ENCODE data around the gene NCR3LG1.

The NCR3LG1 gene

DNA sequence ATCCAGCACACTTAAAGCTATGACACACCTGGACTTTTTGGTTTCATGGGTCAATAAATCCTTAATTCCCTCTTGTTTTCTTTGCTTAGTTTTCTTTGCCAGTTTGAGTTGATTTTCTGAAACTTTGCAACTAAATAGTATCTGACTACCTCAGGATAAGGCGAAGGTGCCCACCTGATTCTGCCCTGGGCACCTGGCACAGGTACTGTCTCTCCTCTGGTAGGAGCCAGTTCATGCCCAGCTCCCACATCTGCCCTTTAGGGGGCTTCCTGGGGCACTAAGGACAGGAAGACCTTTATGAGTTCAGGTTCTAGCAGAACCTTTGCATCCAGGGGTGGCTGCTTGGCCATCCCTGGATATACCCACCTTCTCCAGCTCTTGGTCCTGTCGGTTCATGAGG, 56.4 kb downstream of the NCR3LG1 start:
- H3K9me3 ChIP-seq (ENCODE audit: insufficient read depth, low read length, severe bottlenecking), result no peaks in the 10 kb centered on the region
- ATAC-seq (ENCODE audit: insufficient read depth, low read depth), result no peak
- no peak overlapping the region for H3K9ac ChIP-seq (ENCODE audit: low read depth, low read length)
- 0 out of 2 replicates have a peak overlapping the region, but pooled peaks have one; percentile 41 for H3K27ac ChIP-seq (ENCODE audit: low read length)
- no peak overlapping the region for H3K4me2 ChIP-seq (ENCODE audit: insufficient read depth, low read length)
- no peak overlapping the region for H2AFZ ChIP-seq (ENCODE audit: low read depth, low read length)
- H3K36me3 ChIP-seq (ENCODE audit: insufficient read depth, low read length), result no peaks in the 10 kb centered on the region
- no peaks in the 10 kb centered on the region for H3K27me3 ChIP-seq (ENCODE audit: insufficient read depth, low read length, poor library complexity)
- no peaks in the 10 kb centered on the region for H3K79me2 ChIP-seq (ENCODE audit: insufficient read depth, low read length)
- peaks cover 21% of the 10 kb centered on the region for H3K4me1 ChIP-seq (ENCODE audit: insufficient read depth, low read length)
- H4K20me1 ChIP-seq (ENCODE audit: insufficient read depth, low read length), result no peaks in the 10 kb centered on the region
- TF ChIP-seq EZH2 (IDR thresholded peaks at IDR 0.05; ENCODE audit: borderline replicate concordance, low read depth, low read length, severe bottlenecking), result no peak
- TF ChIP-seq, protein P1, sequence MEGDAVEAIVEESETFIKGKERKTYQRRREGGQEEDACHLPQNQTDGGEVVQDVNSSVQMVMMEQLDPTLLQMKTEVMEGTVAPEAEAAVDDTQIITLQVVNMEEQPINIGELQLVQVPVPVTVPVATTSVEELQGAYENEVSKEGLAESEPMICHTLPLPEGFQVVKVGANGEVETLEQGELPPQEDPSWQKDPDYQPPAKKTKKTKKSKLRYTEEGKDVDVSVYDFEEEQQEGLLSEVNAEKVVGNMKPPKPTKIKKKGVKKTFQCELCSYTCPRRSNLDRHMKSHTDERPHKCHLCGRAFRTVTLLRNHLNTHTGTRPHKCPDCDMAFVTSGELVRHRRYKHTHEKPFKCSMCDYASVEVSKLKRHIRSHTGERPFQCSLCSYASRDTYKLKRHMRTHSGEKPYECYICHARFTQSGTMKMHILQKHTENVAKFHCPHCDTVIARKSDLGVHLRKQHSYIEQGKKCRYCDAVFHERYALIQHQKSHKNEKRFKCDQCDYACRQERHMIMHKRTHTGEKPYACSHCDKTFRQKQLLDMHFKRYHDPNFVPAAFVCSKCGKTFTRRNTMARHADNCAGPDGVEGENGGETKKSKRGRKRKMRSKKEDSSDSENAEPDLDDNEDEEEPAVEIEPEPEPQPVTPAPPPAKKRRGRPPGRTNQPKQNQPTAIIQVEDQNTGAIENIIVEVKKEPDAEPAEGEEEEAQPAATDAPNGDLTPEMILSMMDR (IDR thresholded peaks at IDR 0.05; ENCODE audit: borderline replicate concordance, extremely low read depth, low read length, poor library complexity, severe bottlenecking), result no peak
- DNase-seq, result no peak
- H3K4me3 ChIP-seq (ENCODE audit: low read depth in 1 of 2, low read length in 2 of 2), result no peak overlapping the region

DNA sequence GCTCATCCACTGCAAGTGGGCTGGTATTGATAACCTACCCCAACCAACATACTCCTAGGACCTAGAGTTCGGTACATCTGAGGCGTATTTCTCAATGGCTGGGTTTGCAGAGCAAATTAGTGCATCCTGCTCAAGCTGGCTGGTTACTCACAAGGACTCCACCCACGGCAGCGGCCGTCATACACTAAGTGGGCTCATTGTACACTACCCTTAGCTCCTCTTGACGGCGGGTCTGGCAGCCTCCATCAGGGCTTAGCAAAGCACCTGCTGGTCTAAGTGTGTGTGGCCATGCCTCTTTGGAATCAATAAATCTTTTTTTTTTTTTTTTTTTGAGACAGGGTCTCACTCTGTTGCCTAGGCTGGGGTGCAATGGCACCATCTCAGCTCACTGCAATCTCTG, 57.0 kb downstream of the NCR3LG1 start:
- no peak for TF ChIP-seq EZH2 (IDR thresholded peaks at IDR 0.05; ENCODE audit: borderline replicate concordance, low read depth, low read length, severe bottlenecking)
- TF ChIP-seq, protein P1 (IDR thresholded peaks at IDR 0.05; ENCODE audit: borderline replicate concordance, extremely low read depth, low read length, poor library complexity, severe bottlenecking), result no peak
- H3K36me3 ChIP-seq (ENCODE audit: insufficient read depth, low read length), result no peaks in the 10 kb centered on the region
- H3K27ac ChIP-seq (ENCODE audit: low read length), result 0 out of 2 replicates have a peak overlapping the region, but pooled peaks have one; percentile 41
- H3K4me3 ChIP-seq (ENCODE audit: low read depth in 1 of 2, low read length in 2 of 2), result no peak overlapping the region
- peaks cover 28% of the 10 kb centered on the region for H3K4me1 ChIP-seq (ENCODE audit: insufficient read depth, low read length)
- H2AFZ ChIP-seq (ENCODE audit: low read depth, low read length), result no peak overlapping the region
- DNase-seq (no peak), ATAC-seq (ENCODE audit: insufficient read depth, low read depth) (no peak)
- no peaks in the 10 kb centered on the region for H3K27me3 ChIP-seq (ENCODE audit: insufficient read depth, low read length, poor library complexity)
- H3K9me3 ChIP-seq (ENCODE audit: insufficient read depth, low read length, severe bottlenecking), result no peaks in the 10 kb centered on the region
- H3K79me2 ChIP-seq (ENCODE audit: insufficient read depth, low read length), result no peaks in the 10 kb centered on the region
- no peak overlapping the region for H3K9ac ChIP-seq (ENCODE audit: low read depth, low read length)
- no peak overlapping the region for H3K4me2 ChIP-seq (ENCODE audit: insufficient read depth, low read length)
- no peaks in the 10 kb centered on the region for H4K20me1 ChIP-seq (ENCODE audit: insufficient read depth, low read length)

DNA sequence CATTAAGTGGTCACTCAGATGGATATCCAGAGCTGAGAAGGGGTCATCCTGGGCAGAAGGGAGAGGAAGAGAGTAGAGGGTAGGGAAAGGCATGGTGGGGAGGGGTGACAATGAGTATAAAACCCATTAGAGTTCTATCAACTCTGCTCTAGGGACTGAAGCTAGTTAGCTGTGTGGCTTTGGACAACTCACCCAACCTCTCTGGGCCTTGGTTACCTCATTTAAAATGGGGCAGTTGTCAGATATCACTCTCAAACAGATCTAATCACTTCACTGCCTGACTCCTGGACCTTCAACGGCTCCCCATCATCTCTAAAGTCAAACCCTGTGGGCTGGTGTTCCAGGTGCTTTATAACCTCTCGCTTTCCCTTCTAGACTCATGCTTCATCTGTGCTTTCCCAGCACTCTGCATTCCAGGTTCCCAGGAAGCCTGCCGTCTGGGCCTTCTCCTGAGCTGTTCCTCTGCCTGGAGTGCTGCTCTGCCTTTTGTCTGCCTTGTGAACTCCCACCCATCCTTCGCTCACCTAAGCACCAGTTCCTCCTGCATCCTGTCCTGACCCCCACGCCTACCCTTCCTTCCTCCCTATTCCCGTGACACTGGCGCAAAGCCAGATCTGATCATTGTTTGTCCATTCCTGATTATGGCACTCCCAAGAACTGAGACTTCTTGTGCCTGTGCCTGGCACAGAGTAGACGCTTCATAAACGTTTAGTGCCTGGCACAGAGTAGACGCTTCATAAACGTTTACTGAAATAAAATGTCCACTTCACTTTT, 59.2 kb downstream of the NCR3LG1 start:
- Histone ChIP-seq H3K4me1 (ENCODE audit: insufficient read depth, low read length) (peaks cover 49% of the 10 kb centered on the region), H3K9me3 (ENCODE audit: insufficient read depth, low read length, severe bottlenecking) (no peaks in the 10 kb centered on the region), H3K27ac (ENCODE audit: low read length) (peak overlapping the region; percentile 19; the same call in 1 of the 2 replicates), H2AFZ (ENCODE audit: low read depth, low read length) (no peak overlapping the region), H4K20me1 (ENCODE audit: insufficient read depth, low read length) (no peaks in the 10 kb centered on the region), H3K9ac (ENCODE audit: low read depth, low read length) (no peak overlapping the region), H3K79me2 (ENCODE audit: insufficient read depth, low read length) (no peaks in the 10 kb centered on the region), H3K4me3 (ENCODE audit: low read depth in 1 of 2, low read length in 2 of 2) (no peak overlapping the region), H3K4me2 (ENCODE audit: insufficient read depth, low read length) (no peak overlapping the region), H3K27me3 (ENCODE audit: insufficient read depth, low read length, poor library complexity) (no peaks in the 10 kb centered on the region), H3K36me3 (ENCODE audit: insufficient read depth, low read length) (no peaks in the 10 kb centered on the region)
- ATAC-seq (ENCODE audit: insufficient read depth, low read depth) (no peak), DNase-seq (no peak)
- TF ChIP-seq, protein P1 (IDR thresholded peaks at IDR 0.05; ENCODE audit: borderline replicate concordance, extremely low read depth, low read length, poor library complexity, severe bottlenecking), result no peak
- no peak for TF ChIP-seq EZH2 (IDR thresholded peaks at IDR 0.05; ENCODE audit: borderline replicate concordance, low read depth, low read length, severe bottlenecking)

Data from DND-41 (cell line).